GM10266 (cell line): ENCODE data around the gene VPS52.

Source experiments
- DNase-seq: peaks from one replicate; pipeline ENCODE4 v3.0.0; 2012; ENCODE audit errors: extremely low spot score
- CTCF ChIP-seq: IDR thresholded peaks from 2 replicates; pipeline ENCODE4 v1.5.1; 2012; ENCODE audit warnings: mild to moderate bottlenecking, low read depth; ENCODE audit not compliant: control insufficient read depth, insufficient read depth; ENCODE audit errors: missing control alignments

VPS52 gene

GRCh38 chr6:33298773-33299236 is 27.1 kb upstream of the VPS52 start, which contains the start of gene RGL2:
Gene RGL2, minus strand, starts transcription at chr6:33298942. Its CDS starts 332 bp downstream, at chr6:33298610.
- TF ChIP-seq CTCF = no peak
- peak; percentile 51 for DNase-seq

GRCh38 chr6:33297956-33298772 is 26.5 kb upstream of the VPS52 start:
- DNase-seq = peak; percentile 84
- peak; percentile 12 for TF ChIP-seq CTCF

DNA sequence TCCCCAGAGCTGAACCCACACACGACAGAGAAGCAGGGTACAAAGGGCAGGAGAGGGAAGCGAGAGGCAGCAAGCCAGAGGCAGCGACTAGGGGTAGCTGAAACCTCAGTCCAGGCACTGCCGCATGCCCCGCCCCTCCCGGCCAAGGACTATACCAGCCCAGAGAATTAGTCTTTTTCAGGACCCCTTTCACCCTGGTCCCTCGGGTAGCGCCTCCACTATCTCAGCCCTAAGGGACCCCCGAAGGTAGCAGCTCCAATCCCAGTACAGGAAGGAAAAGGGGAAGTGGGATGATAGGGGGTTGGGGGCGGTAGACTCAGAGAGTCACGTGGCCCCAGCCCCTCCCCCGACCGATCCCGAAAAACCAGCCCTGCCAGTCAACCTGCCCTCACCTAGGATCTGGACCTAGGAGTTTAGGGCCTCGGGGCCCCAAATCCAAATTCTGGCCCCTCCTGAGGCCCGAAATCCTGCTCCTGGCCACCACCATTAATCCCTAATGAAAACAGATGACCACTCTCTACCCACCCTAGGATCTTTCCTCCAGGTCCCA is 25.8 kb upstream of the VPS52 start:
- DNase-seq = no peak
- no peak for TF ChIP-seq CTCF

DNA sequence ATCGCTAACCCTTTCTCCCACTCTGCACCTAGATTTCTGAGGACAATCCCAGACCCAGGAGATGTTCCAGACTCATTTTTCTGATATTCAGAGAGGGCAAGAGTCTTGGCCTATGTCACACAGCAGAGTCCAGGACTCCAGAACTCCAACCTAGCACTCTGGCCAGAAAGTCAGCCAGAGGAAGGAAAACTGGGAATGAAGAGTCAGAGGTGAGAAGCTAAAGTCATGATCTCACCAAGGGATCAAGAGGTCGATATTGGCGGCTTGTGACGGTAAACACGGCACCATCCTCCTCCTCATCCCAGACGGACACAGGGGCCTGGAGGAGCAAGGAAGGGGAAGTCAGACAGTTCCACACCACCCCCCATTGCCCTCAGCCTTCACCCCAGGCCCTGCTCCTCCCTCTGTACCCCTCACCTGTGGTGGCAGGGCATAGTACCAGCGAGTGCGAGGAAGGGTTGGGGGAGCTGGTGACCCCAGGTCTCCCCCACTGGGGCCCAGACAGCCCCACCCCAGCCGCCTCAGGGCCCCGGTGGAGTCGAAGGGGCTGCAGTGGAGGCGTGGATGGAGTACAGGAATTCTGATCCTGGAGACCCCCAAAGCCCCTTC is 25.2 kb upstream of the VPS52 start:
- no peak for DNase-seq
- no peak for TF ChIP-seq CTCF

GRCh38 chr6:33295621-33296369 is 24.1 kb upstream of the VPS52 start:
- no peak for TF ChIP-seq CTCF

GRCh38 chr6:33294086-33294823 is 22.6 kb upstream of the VPS52 start:
- DNase-seq = no peak
- TF ChIP-seq CTCF = no peak

More at GRCh38 chr6:33295621-33296369, 24.1 kb upstream of the VPS52 start:
- DNase-seq = no peak
